MCF 10A (cell line): Measurements from ENCODE around the gene PHLDA3. TPM values are rescaled to one million over a fixed set of nuclear protein-coding genes. Genes with fewer than 3 reads are reported as not detected.

Experiments used
- BruUV-seq: library from RNA; stranded (reverse); fragments of 400-500 nt; replicated peaks from 2 replicates; lab custom pipeline; 2021; lab: Mats Ljungman, UMichigan
- CTCF ChIA-PET: fragments of 300-600 bp; sonication (Branson Sonifier 250); formaldehyde crosslinking; extraction: SDS; loops from one replicate; lab custom pipeline; 2021; ENCODE audit warnings: antibody characterized with exemption, inconsistent platforms; lab: Yijun Ruan, JAX
- POLR2A ChIA-PET: fragments of 300-600, 350-650 bp; sonication (Branson Sonifier 250); formaldehyde crosslinking; extraction: SDS; loops from one replicate; lab custom pipeline; 2020; ENCODE audit warnings: antibody characterized with exemption, inconsistent platforms; lab: Yijun Ruan, JAX
- DNase-seq: peaks from one replicate; pipeline ENCODE4 v3.0.0-alpha.2; 2018; ENCODE audit not compliant: unreplicated experiment
- H3K27ac Mint-ChIP-seq: one replicate; pipeline ENCODE4 v1.8.0; 2022; ENCODE audit warnings: mild to moderate bottlenecking, low read depth, mixed read lengths; ENCODE audit not compliant: unreplicated experiment
- H3K27me3 Mint-ChIP-seq: one replicate; pipeline ENCODE4 v1.8.0; 2022; ENCODE audit warnings: mixed read lengths; ENCODE audit not compliant: insufficient read depth, unreplicated experiment
- H3K36me3 Mint-ChIP-seq: one replicate; pipeline ENCODE4 v1.8.0; 2022; ENCODE audit warnings: mild to moderate bottlenecking, moderate library complexity, mixed read lengths; ENCODE audit not compliant: insufficient read depth, unreplicated experiment
- H3K4me1 Mint-ChIP-seq: one replicate; pipeline ENCODE4 v1.8.0; 2022; ENCODE audit warnings: mixed read lengths; ENCODE audit not compliant: insufficient read depth, unreplicated experiment
- H3K4me3 Mint-ChIP-seq: one replicate; pipeline ENCODE4 v1.8.0; 2022; ENCODE audit warnings: mild to moderate bottlenecking, moderate library complexity, mixed read lengths; ENCODE audit not compliant: unreplicated experiment
- H3K9me3 Mint-ChIP-seq: one replicate; pipeline ENCODE4 v1.8.0; 2022; ENCODE audit warnings: mixed read lengths; ENCODE audit not compliant: unreplicated experiment
- intact Hi-C: fragments of 100-400 bp; cut with micrococcal nuclease; formaldehyde crosslinking; loops from 2 replicates; pipeline ENCODE4 v1.14.1; 2022
- total RNA-seq: library from RNA; stranded (reverse); gene quantifications from 2 replicates; pipeline ENCODE4 v1.2.3, GENCODE V29; 2022
- TF ChIP-seq, protein P1 (sequence below): fragments of 200-600 bp; IDR thresholded peaks from one replicate; pipeline ENCODE4 v1.8.0; 2022; ENCODE audit warnings: antibody characterized with exemption, mild to moderate bottlenecking; ENCODE audit not compliant: unreplicated experiment

Gene PHLDA3
- total RNA-seq, 1 experiment from 2014 or later: 169 TPM

DNA sequence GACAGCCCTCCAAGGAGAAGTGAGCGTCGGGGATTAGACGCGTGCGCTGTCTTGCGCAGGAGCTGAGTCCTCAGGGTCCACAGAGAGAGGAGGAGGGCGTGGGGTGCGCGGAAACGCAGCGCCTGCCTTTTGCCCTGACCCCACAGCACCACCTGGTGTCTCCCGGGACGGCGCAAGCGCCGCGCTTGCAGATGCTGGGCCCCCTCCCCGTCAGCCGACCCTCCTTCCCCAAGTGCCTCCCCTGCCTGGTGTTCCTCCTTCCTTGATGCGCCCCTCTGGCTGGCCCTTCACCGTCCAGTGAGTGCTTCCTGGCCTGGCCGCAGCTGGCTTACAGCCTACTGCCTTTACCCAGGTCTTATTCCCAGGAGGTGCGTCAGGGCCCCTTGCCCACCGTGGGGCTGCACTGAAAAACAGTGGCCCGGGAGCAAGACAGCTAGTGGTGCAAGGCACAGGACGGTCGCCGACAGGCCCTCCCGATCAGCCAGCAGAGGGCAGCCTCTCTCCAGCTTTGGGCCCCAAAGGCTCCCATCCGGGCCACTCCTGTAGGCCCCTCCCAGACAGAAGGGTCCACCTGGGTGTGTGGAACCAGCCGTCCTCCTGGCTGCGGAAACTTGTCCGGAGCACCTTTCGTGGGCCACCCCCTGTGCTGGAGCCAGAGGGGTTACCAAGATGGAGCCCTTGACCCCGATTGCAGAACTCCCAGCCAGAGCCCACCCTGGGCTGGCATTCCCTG lies 12.9 kb upstream of the PHLDA3 start:
- Mint-ChIP-seq H3K27ac (no peak overlapping the region), H3K4me3 (peak overlapping the region; percentile 0), H3K4me1 (peaks cover 33% of the 10 kb centered on the region), H3K36me3 (peaks cover 46% of the 10 kb centered on the region), H3K9me3 (no peaks in the 10 kb centered on the region), H3K27me3 (no peaks in the 10 kb centered on the region)
- DNase-seq: peak; percentile 94
- intact Hi-C loops: loop anchor here (1.0 to 2.0 kb wide), 3 partner anchors 23 to 223 kb away; no protein-coding TSS in a partner anchor
- TF ChIP-seq, protein P1, sequence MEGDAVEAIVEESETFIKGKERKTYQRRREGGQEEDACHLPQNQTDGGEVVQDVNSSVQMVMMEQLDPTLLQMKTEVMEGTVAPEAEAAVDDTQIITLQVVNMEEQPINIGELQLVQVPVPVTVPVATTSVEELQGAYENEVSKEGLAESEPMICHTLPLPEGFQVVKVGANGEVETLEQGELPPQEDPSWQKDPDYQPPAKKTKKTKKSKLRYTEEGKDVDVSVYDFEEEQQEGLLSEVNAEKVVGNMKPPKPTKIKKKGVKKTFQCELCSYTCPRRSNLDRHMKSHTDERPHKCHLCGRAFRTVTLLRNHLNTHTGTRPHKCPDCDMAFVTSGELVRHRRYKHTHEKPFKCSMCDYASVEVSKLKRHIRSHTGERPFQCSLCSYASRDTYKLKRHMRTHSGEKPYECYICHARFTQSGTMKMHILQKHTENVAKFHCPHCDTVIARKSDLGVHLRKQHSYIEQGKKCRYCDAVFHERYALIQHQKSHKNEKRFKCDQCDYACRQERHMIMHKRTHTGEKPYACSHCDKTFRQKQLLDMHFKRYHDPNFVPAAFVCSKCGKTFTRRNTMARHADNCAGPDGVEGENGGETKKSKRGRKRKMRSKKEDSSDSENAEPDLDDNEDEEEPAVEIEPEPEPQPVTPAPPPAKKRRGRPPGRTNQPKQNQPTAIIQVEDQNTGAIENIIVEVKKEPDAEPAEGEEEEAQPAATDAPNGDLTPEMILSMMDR: peak; percentile 100
- POLR2A ChIA-PET: interaction anchor here (0.7 to 41.5 kb wide), 9 partner anchors 8 to 457 kb away, joined by 3 to 1388 read pairs (median 6); partner anchors contain the start of genes CSRP1 and PHLDA3
- no TSS peak for BruUV-seq
- CTCF ChIA-PET: interaction anchor here (0.6 to 70.3 kb wide), 31 partner anchors 9 to 759 kb away, joined by 3 to 3816 read pairs (median 5); partner anchors contain the start of genes CSRP1 and PHLDA3

DNA sequence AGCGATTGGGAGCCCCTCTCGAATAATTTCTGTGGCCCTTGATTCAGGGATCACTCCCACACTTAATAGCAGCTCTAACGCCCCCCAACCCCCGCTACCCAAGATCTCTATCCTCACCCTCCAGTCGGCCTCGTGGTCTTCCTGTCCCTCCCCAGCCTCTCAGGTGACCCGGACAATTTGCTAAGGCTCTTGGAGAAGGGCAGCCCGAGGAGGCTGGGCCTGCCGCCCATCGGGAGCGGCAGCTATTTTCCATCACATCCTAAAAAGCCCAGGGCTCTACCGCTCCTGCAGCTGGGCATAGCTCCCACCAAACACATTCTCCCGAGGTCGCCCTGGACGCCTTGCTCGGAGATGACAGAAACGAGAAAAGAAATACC lies 12.0 kb upstream of the PHLDA3 start:
- no peaks in the 10 kb centered on the region for H3K27me3 Mint-ChIP-seq
- BruUV-seq: TSS peak; percentile 64
- TF ChIP-seq, protein P1: no peak
- CTCF ChIA-PET: interaction anchor here (0.6 to 70.3 kb wide), 30 partner anchors 8 to 873 kb away, joined by 3 to 3816 read pairs (median 4); partner anchors contain the start of genes CSRP1 and PHLDA3
- peaks cover 43% of the 10 kb centered on the region for H3K4me1 Mint-ChIP-seq
- peak overlapping the region; percentile 61 for H3K4me3 Mint-ChIP-seq
- H3K27ac Mint-ChIP-seq: peak overlapping the region; percentile 49
- POLR2A ChIA-PET: interaction anchor here (0.7 to 41.5 kb wide), 12 partner anchors 8 to 233 kb away, joined by 3 to 1388 read pairs (median 4); partner anchors contain the start of genes CSRP1 and PHLDA3
- H3K9me3 Mint-ChIP-seq: no peaks in the 10 kb centered on the region
- intact Hi-C loops: no loop called here
- H3K36me3 Mint-ChIP-seq: peaks cover 43% of the 10 kb centered on the region
- no peak for DNase-seq

DNA sequence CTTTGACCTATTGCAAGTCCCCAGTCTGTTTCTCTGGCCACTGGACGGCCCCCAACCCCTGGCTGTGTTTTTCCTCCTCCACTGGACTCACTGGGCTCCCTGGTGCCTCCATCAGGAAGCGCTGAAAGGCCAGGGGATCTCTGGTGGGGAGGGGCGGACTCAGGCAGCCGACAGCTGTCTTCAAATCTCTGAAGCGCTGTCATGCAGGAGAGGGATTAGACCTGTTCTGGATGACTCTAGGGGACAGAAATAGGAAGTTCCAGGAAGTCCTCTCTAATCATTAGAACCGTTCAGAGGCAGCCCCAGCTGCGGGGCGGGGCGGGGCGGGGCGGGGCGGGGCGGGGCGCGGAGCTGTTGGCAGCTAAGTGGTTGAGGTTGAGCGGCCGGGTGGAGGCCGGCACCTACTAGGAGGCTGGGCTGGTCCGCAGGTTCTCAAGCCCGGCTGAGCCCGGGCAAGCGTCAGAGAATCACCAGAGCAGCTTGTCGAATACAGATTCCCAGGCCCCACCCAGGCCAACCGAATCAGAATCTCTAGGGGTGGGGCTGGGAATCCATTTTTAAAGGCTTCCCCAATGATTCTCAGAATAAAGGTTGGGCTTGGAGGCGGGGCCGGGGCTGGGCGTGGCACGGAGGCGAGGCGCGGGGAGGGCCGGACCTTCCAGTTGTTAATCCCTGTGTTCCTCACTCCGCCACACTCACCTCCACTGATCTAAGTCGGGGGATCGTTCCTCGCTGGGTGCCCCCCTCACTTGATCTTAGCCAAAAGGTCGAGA lies 11.4 kb upstream of the PHLDA3 start:
- Mint-ChIP-seq H3K4me3 (peak overlapping the region; percentile 61), H3K4me1 (peaks cover 48% of the 10 kb centered on the region), H3K36me3 (peaks cover 43% of the 10 kb centered on the region), H3K27ac (peak overlapping the region; percentile 49), H3K27me3 (no peaks in the 10 kb centered on the region), H3K9me3 (no peaks in the 10 kb centered on the region)
- DNase-seq: peak; percentile 94
- intact Hi-C loops: loop anchor here (1.0 kb wide), 2 partner anchors 32 to 45 kb away; no protein-coding TSS in a partner anchor
- POLR2A ChIA-PET: interaction anchor here (0.7 to 41.5 kb wide), 13 partner anchors 9 to 233 kb away, joined by 3 to 1388 read pairs (median 4); partner anchors contain the start of genes CSRP1 and PHLDA3
- no TSS peak for BruUV-seq
- TF ChIP-seq, protein P1: no peak
- CTCF ChIA-PET: interaction anchor here (0.5 to 70.3 kb wide), 21 partner anchors 7 to 307 kb away, joined by 3 to 3816 read pairs (median 5); partner anchors contain the start of genes CSRP1 and PHLDA3
